Muscle layer of colon (tissue), 2 donors: ENCODE data around the gene IL17REL.

Source experiments
- H3K27ac ChIP-seq: one replicate; pipeline ENCODE4 v1.7.0; 2013; ENCODE audit warnings: low read depth, mild to moderate bottlenecking, low read length, moderate library complexity
- H3K27me3 ChIP-seq, 2 donors: one replicate each; pipeline ENCODE4 v1.7.0; 2013; ENCODE audit warnings: low read length in 2 of 2, mild to moderate bottlenecking in 2 of 2; ENCODE audit not compliant: insufficient read depth in 2 of 2, control insufficient read depth in 1 of 2
- H3K36me3 ChIP-seq: one replicate; pipeline ENCODE4 v1.7.0; 2013; ENCODE audit warnings: mild to moderate bottlenecking, low read length; ENCODE audit not compliant: insufficient read depth
- H3K4me1 ChIP-seq: one replicate; pipeline ENCODE4 v1.7.0; 2013; ENCODE audit warnings: mild to moderate bottlenecking, low read length; ENCODE audit not compliant: insufficient read depth
- H3K4me3 ChIP-seq, 2 donors: one replicate each; pipeline ENCODE4 v1.7.0; 2013; ENCODE audit warnings: low read length in 2 of 2, low read depth in 1 of 2, mild to moderate bottlenecking in 1 of 2, moderate library complexity in 1 of 2
- H3K9ac ChIP-seq: one replicate; pipeline ENCODE4 v1.7.0; 2013; ENCODE audit warnings: low read length
- H3K9me3 ChIP-seq: one replicate; pipeline ENCODE4 v1.7.0; 2013; ENCODE audit warnings: mild to moderate bottlenecking, low read length
- donor health status: abdominal sarcoma.
- donor health status: Adenocarcinoma of cecum.

The IL17REL gene

GRCh38 chr22:50053861-50054260 lies 41.3 kb upstream of the IL17REL start:
- H3K36me3 ChIP-seq, result no peaks in the 10 kb centered on the region
- no peaks in the 10 kb centered on the region for H3K4me1 ChIP-seq
- H3K9me3 ChIP-seq, result peaks cover 7% of the 10 kb centered on the region
- H3K9ac ChIP-seq, result no peak overlapping the region
- H3K27ac ChIP-seq, result no peak overlapping the region
- H3K4me3 ChIP-seq, result no peak overlapping the region
- peaks cover 8 to 19% of the 10 kb centered on the region in 2 donors for H3K27me3 ChIP-seq

- peaks cover 7% of the 10 kb centered on the region for H3K9me3 ChIP-seq
- peaks cover 1 to 4% of the 10 kb centered on the region in 2 donors for H3K27me3 ChIP-seq
- H3K27ac ChIP-seq, result no peak overlapping the region
- H3K4me1 ChIP-seq, result no peaks in the 10 kb centered on the region
- no peaks in the 10 kb centered on the region for H3K36me3 ChIP-seq
- no peak overlapping the region for H3K9ac ChIP-seq
- H3K4me3 ChIP-seq, result no peak overlapping the region
Observed at GRCh38 chr22:50051930-50052329, 39.4 kb upstream of the IL17REL start.

GRCh38 chr22:50049299-50050195 lies 37.0 kb upstream of the IL17REL start:
- no peak overlapping the region for H3K4me3 ChIP-seq
- H3K9me3 ChIP-seq, result peaks cover 7% of the 10 kb centered on the region
- H3K27me3 ChIP-seq, result no peaks in the 10 kb centered on the region
- H3K36me3 ChIP-seq, result no peaks in the 10 kb centered on the region
- H3K4me1 ChIP-seq, result no peaks in the 10 kb centered on the region
- H3K9ac ChIP-seq, result no peak overlapping the region
- no peak overlapping the region for H3K27ac ChIP-seq

- no peaks in the 10 kb centered on the region for H3K27me3 ChIP-seq
Observed at GRCh38 chr22:50048836-50049235, 36.3 kb upstream of the IL17REL start.

GRCh38 chr22:50048061-50048765 lies 35.6 kb upstream of the IL17REL start:
- Histone ChIP-seq H3K4me3 (no peak overlapping the region), H3K4me1 (no peaks in the 10 kb centered on the region), H3K9me3 (no peaks in the 10 kb centered on the region), H3K27ac (no peak overlapping the region), H3K9ac (no peak overlapping the region), H3K27me3 (no peaks in the 10 kb centered on the region), H3K36me3 (no peaks in the 10 kb centered on the region)

More at GRCh38 chr22:50048836-50049235, 36.3 kb upstream of the IL17REL start:
- Histone ChIP-seq H3K9ac (no peak overlapping the region), H3K4me1 (no peaks in the 10 kb centered on the region), H3K27ac (no peak overlapping the region), H3K4me3 (no peak overlapping the region), H3K36me3 (no peaks in the 10 kb centered on the region), H3K9me3 (peaks cover 2% of the 10 kb centered on the region)

GRCh38 chr22:50047346-50047745 lies 34.8 kb upstream of the IL17REL start:
- Histone ChIP-seq H3K9ac (no peak overlapping the region), H3K27ac (no peak overlapping the region), H3K9me3 (no peaks in the 10 kb centered on the region), H3K27me3 (no peaks in the 10 kb centered on the region), H3K36me3 (no peaks in the 10 kb centered on the region), H3K4me1 (no peaks in the 10 kb centered on the region), H3K4me3 (no peak overlapping the region)

- no peaks in the 10 kb centered on the region for H3K4me1 ChIP-seq
- no peak overlapping the region for H3K27ac ChIP-seq
- no peaks in the 10 kb centered on the region for H3K27me3 ChIP-seq
- no peak overlapping the region for H3K9ac ChIP-seq
- H3K9me3 ChIP-seq, result no peaks in the 10 kb centered on the region
- no peaks in the 10 kb centered on the region for H3K36me3 ChIP-seq
- H3K4me3 ChIP-seq, result no peak overlapping the region
Observed at GRCh38 chr22:50046481-50047245, 34.1 kb upstream of the IL17REL start.

GRCh38 chr22:50046019-50046415 lies 33.5 kb upstream of the IL17REL start:
- no peaks in the 10 kb centered on the region for H3K36me3 ChIP-seq
- H3K9me3 ChIP-seq, result no peaks in the 10 kb centered on the region
- H3K27ac ChIP-seq, result no peak overlapping the region
- H3K4me1 ChIP-seq, result no peaks in the 10 kb centered on the region
- H3K9ac ChIP-seq, result no peak overlapping the region
- H3K27me3 ChIP-seq, result no peaks in the 10 kb centered on the region
- no peak overlapping the region for H3K4me3 ChIP-seq

GRCh38 chr22:50045211-50046018 lies 32.9 kb upstream of the IL17REL start:
- Histone ChIP-seq H3K27me3 (no peaks in the 10 kb centered on the region), H3K4me3 (no peak overlapping the region), H3K36me3 (no peaks in the 10 kb centered on the region), H3K9me3 (no peaks in the 10 kb centered on the region), H3K4me1 (no peaks in the 10 kb centered on the region), H3K9ac (no peak overlapping the region), H3K27ac (no peak overlapping the region)

- no peak overlapping the region for H3K4me3 ChIP-seq
- no peaks in the 10 kb centered on the region for H3K36me3 ChIP-seq
- H3K9me3 ChIP-seq, result no peaks in the 10 kb centered on the region
- H3K9ac ChIP-seq, result no peak overlapping the region
- no peaks in the 10 kb centered on the region for H3K27me3 ChIP-seq
- no peak overlapping the region for H3K27ac ChIP-seq
- no peaks in the 10 kb centered on the region for H3K4me1 ChIP-seq
Observed at GRCh38 chr22:50044485-50045118, 32.0 kb upstream of the IL17REL start.
